HepG2 (cell line): ENCODE results near the gene ATP6V1D. TPM values are rescaled to one million over a fixed set of nuclear protein-coding genes. Genes with fewer than 3 reads are reported as not detected.

Experiments
- ADNP ChIP-seq: sonication (generic); formaldehyde crosslinking; IDR thresholded peaks from 2 replicates; pipeline ENCODE4 v1.4.0; 2020; ENCODE audit warnings: missing genetic modification reagents
- ASH2L ChIP-seq: fragments of 300-600, 200-600 bp; sonication (generic); IDR thresholded peaks from 2 replicates; pipeline ENCODE4 v1.7.0; 2017; ENCODE audit warnings: low read depth, mild to moderate bottlenecking, moderate library complexity, mixed read lengths, low read length; ENCODE audit not compliant: insufficient read length
- FOXK2 ChIP-seq: fragments of 450-650 bp; IDR thresholded peaks from 2 replicates; pipeline ENCODE4 v1.6.1; 2016
- HNRNPUL1 ChIP-seq: fragments of 200-400 bp; formaldehyde crosslinking; IDR thresholded peaks from 2 replicates; pipeline ENCODE4 v1.6.1; 2017; ENCODE audit warnings: low read depth, mild to moderate bottlenecking, low read length, moderate library complexity
- KLF16 ChIP-seq, 2 experiments: sonication (generic) in 1 of 2; formaldehyde crosslinking in 1 of 2; IDR thresholded peaks; 2 replicates each; pipeline versions ENCODE4 v1.6.1 to v1.8.0; 2016 to 2023; ENCODE audit warnings: missing genetic modification reagents in 2 of 2, missing compliant biosample characterization in 1 of 2
- NAIF1 ChIP-seq: sonication (generic); formaldehyde crosslinking; IDR thresholded peaks from 2 replicates; pipeline ENCODE4 v1.5.0; 2020; ENCODE audit warnings: mild to moderate bottlenecking, missing genetic modification reagents, borderline replicate concordance
- NRL ChIP-seq: sonication (generic); formaldehyde crosslinking; IDR thresholded peaks from 2 replicates; pipeline ENCODE4 v1.5.0; 2020; ENCODE audit warnings: missing genetic modification reagents, mild to moderate bottlenecking, moderate library complexity, borderline replicate concordance
- REXO4 ChIP-seq: sonication (generic); formaldehyde crosslinking; IDR thresholded peaks from 2 replicates; pipeline ENCODE4 v1.8.0; 2022; ENCODE audit warnings: missing genetic modification reagents, mild to moderate bottlenecking, borderline replicate concordance
- SIX1 ChIP-seq: sonication (generic); formaldehyde crosslinking; IDR thresholded peaks from 2 replicates; pipeline ENCODE4 v1.4.0; 2020; ENCODE audit warnings: missing genetic modification reagents, borderline replicate concordance
- STAG1 ChIP-seq: sonication (generic); formaldehyde crosslinking; IDR thresholded peaks from 2 replicates; pipeline ENCODE4 v1.4.0; 2020; ENCODE audit warnings: missing genetic modification reagents
- ZIK1 ChIP-seq: sonication (generic); formaldehyde crosslinking; IDR thresholded peaks from 2 replicates; pipeline ENCODE4 v1.5.0; 2020; ENCODE audit warnings: mild to moderate bottlenecking, low read depth, missing genetic modification reagents, borderline replicate concordance
- ZNF317 ChIP-seq: sonication (generic); formaldehyde crosslinking; IDR thresholded peaks from 2 replicates; pipeline ENCODE4 v1.5.0; 2020; ENCODE audit warnings: mild to moderate bottlenecking, missing genetic modification reagents
- ZNF441 ChIP-seq: sonication (generic); formaldehyde crosslinking; IDR thresholded peaks from 2 replicates; pipeline ENCODE4 v1.7.0; 2021; ENCODE audit warnings: missing genetic modification reagents, borderline replicate concordance
- ZNF879 ChIP-seq: sonication (generic); formaldehyde crosslinking; IDR thresholded peaks from 2 replicates; pipeline ENCODE4 v1.8.1; 2023; ENCODE audit warnings: missing genetic modification reagents
- polyA plus RNA-seq, 8 experiments: library from polyadenylated mRNA; depleted of rRNA in 3 of 8; stranded (reverse) in 7 of 8; unstranded in 1 of 8; fragments of >200 nt; fragmentation: Illumina TruSeq in 4 of 8; extraction: Trizol in 4 of 8; gene quantifications; 2 replicates each; pipeline versions ENCODE4 v1.2.1 to v1.2.3, GENCODE V29; 2011 to 2016; ENCODE audit warnings: low read depth in 4 of 8, missing spikeins in 1 of 8, mixed read lengths in 1 of 8; ENCODE audit not compliant: insufficient read depth in 1 of 8
- total RNA-seq, 5 experiments: library from RNA; depleted of rRNA; stranded (reverse); fragments of >200 nt; fragmentation: Illumina TruSeq; extraction: Trizol; gene quantifications; 2 replicates each; pipeline ENCODE4 v1.2.3, GENCODE V29; 2016; ENCODE audit warnings: low read depth in 1 of 5
- TF ChIP-seq, protein P1 (sequence below): sonication (generic); formaldehyde crosslinking; IDR thresholded peaks from 2 replicates; pipeline ENCODE4 v1.4.0; 2020; ENCODE audit warnings: missing genetic modification reagents
- TF ChIP-seq, protein P2 (sequence below): sonication (generic); formaldehyde crosslinking; IDR thresholded peaks from 2 replicates; pipeline ENCODE4 v1.9.0; 2021; ENCODE audit warnings: missing genetic modification reagents, mild to moderate bottlenecking, borderline replicate concordance
- TF ChIP-seq, protein P3 (sequence below): sonication (generic); formaldehyde crosslinking; IDR thresholded peaks from 2 replicates; pipeline ENCODE4 v1.5.1; 2020; ENCODE audit warnings: mild to moderate bottlenecking, missing genetic modification reagents, borderline replicate concordance
- TF ChIP-seq, protein P4 (sequence below): IDR thresholded peaks from 2 replicates; pipeline ENCODE4 v1.6.1; 2016; ENCODE audit warnings: low read depth, borderline replicate concordance
- TF ChIP-seq, protein P5 (sequence below): sonication (generic); formaldehyde crosslinking; IDR thresholded peaks from 2 replicates; pipeline ENCODE4 v1.8.1; 2023; ENCODE audit warnings: missing genetic modification reagents, mild to moderate bottlenecking, borderline replicate concordance

ATP6V1D gene
- total and polyA plus RNA-seq, 2 of the 13 experiments (the other 11 are each of a cell fraction or from before 2014, with no cell fraction given), result 16.8 to 53.9 TPM

DNA sequence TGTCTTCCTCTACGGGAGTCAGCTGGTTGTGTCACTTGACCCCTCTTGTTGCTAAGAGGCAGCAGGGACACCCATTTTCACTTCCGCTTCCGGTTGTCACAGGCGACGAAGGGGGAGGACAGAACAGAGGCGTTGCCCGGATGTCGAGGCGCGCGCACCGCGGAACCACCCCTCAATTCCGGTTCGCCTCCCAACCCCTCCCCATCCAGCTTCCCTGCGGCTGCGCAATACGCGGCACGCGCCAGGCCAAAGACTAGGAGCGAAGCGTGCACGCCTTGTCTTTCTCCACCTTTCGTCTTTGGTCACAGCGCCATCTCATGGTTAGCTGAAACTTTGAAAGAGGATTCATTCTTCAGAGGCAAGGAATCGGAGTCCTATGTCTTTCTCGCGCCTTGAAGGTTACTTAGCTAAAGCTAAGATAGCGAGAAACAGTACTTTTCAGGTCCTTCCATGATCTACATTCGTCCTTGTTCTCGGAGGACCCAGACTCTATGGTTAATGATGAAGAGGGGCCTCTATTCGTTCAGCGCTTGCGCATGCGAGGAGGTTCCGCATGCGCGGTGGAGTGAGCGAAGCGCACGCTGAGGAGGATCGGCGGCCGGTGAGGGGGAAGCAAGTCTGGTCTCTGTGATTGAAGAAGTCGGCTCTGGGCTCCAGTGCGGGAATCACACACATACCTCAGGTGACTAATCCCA lies at the start of gene ATP6V1D, which contains the start of gene EIF2S1 (continued):
- TF ChIP-seq, protein P1, sequence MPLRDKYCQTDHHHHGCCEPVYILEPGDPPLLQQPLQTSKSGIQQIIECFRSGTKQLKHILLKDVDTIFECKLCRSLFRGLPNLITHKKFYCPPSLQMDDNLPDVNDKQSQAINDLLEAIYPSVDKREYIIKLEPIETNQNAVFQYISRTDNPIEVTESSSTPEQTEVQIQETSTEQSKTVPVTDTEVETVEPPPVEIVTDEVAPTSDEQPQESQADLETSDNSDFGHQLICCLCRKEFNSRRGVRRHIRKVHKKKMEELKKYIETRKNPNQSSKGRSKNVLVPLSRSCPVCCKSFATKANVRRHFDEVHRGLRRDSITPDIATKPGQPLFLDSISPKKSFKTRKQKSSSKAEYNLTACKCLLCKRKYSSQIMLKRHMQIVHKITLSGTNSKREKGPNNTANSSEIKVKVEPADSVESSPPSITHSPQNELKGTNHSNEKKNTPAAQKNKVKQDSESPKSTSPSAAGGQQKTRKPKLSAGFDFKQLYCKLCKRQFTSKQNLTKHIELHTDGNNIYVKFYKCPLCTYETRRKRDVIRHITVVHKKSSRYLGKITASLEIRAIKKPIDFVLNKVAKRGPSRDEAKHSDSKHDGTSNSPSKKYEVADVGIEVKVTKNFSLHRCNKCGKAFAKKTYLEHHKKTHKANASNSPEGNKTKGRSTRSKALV, result peak; percentile 45; the same call in 1 of the 2 replicates
- TF ChIP-seq STAG1 (CRISPR knock-in tag) (0 out of 2 replicates have a peak, but pooled peaks have one; percentile 25), NAIF1 (peak; percentile 57; the same call in 1 of the 2 replicates), NRL (no peak), ADNP (CRISPR knock-in tag) (no peak), FOXK2 (peak; percentile 93), HNRNPUL1 (no peak), REXO4 (no peak), ZIK1 (CRISPR knock-in tag) (0 out of 2 replicates have a peak, but pooled peaks have one; percentile 46), ZNF879 (0 out of 2 replicates have a peak, but pooled peaks have one; percentile 18), ASH2L (peak; percentile 96), SIX1 (CRISPR knock-in tag) (peak; percentile 80), ZNF441 (CRISPR knock-in tag) (peak; percentile 17), ZNF317 (CRISPR knock-in tag) (peak; percentile 48; the same call in 1 of the 2 replicates), KLF16 (CRISPR knock-in tag; IDR thresholded peaks at IDR 0.05) (peak in 1 of 2 experiments; percentile 18; a peak in 2 of 4 replicates)
- TF ChIP-seq, protein P2, sequence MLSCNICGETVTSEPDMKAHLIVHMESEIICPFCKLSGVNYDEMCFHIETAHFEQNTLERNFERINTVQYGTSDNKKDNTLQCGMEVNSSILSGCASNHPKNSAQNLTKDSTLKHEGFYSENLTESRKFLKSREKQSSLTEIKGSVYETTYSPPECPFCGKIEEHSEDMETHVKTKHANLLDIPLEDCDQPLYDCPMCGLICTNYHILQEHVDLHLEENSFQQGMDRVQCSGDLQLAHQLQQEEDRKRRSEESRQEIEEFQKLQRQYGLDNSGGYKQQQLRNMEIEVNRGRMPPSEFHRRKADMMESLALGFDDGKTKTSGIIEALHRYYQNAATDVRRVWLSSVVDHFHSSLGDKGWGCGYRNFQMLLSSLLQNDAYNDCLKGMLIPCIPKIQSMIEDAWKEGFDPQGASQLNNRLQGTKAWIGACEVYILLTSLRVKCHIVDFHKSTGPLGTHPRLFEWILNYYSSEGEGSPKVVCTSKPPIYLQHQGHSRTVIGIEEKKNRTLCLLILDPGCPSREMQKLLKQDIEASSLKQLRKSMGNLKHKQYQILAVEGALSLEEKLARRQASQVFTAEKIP (CRISPR knock-in tag), result no peak
- TF ChIP-seq, protein P3, sequence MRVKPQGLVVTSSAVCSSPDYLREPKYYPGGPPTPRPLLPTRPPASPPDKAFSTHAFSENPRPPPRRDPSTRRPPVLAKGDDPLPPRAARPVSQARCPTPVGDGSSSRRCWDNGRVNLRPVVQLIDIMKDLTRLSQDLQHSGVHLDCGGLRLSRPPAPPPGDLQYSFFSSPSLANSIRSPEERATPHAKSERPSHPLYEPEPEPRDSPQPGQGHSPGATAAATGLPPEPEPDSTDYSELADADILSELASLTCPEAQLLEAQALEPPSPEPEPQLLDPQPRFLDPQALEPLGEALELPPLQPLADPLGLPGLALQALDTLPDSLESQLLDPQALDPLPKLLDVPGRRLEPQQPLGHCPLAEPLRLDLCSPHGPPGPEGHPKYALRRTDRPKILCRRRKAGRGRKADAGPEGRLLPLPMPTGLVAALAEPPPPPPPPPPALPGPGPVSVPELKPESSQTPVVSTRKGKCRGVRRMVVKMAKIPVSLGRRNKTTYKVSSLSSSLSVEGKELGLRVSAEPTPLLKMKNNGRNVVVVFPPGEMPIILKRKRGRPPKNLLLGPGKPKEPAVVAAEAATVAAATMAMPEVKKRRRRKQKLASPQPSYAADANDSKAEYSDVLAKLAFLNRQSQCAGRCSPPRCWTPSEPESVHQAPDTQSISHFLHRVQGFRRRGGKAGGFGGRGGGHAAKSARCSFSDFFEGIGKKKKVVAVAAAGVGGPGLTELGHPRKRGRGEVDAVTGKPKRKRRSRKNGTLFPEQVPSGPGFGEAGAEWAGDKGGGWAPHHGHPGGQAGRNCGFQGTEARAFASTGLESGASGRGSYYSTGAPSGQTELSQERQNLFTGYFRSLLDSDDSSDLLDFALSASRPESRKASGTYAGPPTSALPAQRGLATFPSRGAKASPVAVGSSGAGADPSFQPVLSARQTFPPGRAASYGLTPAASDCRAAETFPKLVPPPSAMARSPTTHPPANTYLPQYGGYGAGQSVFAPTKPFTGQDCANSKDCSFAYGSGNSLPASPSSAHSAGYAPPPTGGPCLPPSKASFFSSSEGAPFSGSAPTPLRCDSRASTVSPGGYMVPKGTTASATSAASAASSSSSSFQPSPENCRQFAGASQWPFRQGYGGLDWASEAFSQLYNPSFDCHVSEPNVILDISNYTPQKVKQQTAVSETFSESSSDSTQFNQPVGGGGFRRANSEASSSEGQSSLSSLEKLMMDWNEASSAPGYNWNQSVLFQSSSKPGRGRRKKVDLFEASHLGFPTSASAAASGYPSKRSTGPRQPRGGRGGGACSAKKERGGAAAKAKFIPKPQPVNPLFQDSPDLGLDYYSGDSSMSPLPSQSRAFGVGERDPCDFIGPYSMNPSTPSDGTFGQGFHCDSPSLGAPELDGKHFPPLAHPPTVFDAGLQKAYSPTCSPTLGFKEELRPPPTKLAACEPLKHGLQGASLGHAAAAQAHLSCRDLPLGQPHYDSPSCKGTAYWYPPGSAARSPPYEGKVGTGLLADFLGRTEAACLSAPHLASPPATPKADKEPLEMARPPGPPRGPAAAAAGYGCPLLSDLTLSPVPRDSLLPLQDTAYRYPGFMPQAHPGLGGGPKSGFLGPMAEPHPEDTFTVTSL (CRISPR knock-in tag), result no peak
- TF ChIP-seq, protein P4, sequence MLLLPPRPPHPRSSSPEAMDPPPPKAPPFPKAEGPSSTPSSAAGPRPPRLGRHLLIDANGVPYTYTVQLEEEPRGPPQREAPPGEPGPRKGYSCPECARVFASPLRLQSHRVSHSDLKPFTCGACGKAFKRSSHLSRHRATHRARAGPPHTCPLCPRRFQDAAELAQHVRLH (CRISPR knock-in tag), result peak; percentile 74; the same call in 1 of the 2 replicates
- TF ChIP-seq, protein P5, sequence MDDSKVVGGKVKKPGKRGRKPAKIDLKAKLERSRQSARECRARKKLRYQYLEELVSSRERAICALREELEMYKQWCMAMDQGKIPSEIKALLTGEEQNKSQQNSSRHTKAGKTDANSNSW (CRISPR knock-in tag), result no peak
